Activated CD8-positive, alpha-beta T cell treated with anti-CD3 and anti-CD28 coated beads for 36 hours (primary cell): ENCODE results near the gene TMEM235. TPM values are rescaled to one million over a fixed set of nuclear protein-coding genes. Genes with fewer than 3 reads are reported as not detected.

Experiments used
- ATAC-seq: fragments of 200-7000 bp; cut with Tn5 transposase; one replicate; pipeline ENCODE4 v1.10.0; 2021; ENCODE audit warnings: mild to moderate bottlenecking, moderate library complexity
- CTCF ChIA-PET: fragments of 350-600 bp; sonication (Branson Sonifier 250); formaldehyde crosslinking; loops from one replicate; lab custom pipeline; 2021; ENCODE audit warnings: antibody characterized with exemption; lab: Charles Lee
- POLR2A ChIA-PET: fragments of 350-600 bp; sonication (Branson Sonifier 250); formaldehyde crosslinking; loops from one replicate; lab custom pipeline; 2021; ENCODE audit warnings: antibody characterized with exemption; lab: Charles Lee
- DNase-seq: peaks from one replicate; pipeline ENCODE4 v3.0.0-alpha.2; 2020
- H3K27ac Mint-ChIP-seq: one replicate; pipeline ENCODE4 v1.8.0; 2021; ENCODE audit warnings: mild to moderate bottlenecking, mixed read lengths
- H3K27me3 Mint-ChIP-seq: one replicate; pipeline ENCODE4 v1.8.0; 2021; ENCODE audit warnings: mixed read lengths
- H3K36me3 Mint-ChIP-seq: one replicate; pipeline ENCODE4 v1.8.0; 2021; ENCODE audit warnings: low read depth, mixed read lengths
- H3K4me1 Mint-ChIP-seq: one replicate; pipeline ENCODE4 v1.8.0; 2021; ENCODE audit warnings: low read depth, mixed read lengths
- H3K4me3 Mint-ChIP-seq: one replicate; pipeline ENCODE4 v1.8.0; 2021; ENCODE audit warnings: mild to moderate bottlenecking, moderate library complexity, mixed read lengths
- H3K9me3 Mint-ChIP-seq: one replicate; pipeline ENCODE4 v1.8.0; 2021; ENCODE audit warnings: mixed read lengths
- CTCF ChIP-seq: fragments of 200-600 bp; IDR thresholded peaks from one replicate; pipeline ENCODE4 v1.8.0; 2022; ENCODE audit warnings: antibody characterized with exemption, mild to moderate bottlenecking
- intact Hi-C: fragments of 100-400 bp; cut with micrococcal nuclease; formaldehyde crosslinking; loops from one replicate; pipeline ENCODE4 v1.10.0; 2022
- total RNA-seq, 2 experiments: library from RNA; stranded (reverse); gene quantifications; one replicate each; pipeline ENCODE4 v1.2.3, GENCODE V29; 2021

The TMEM235 gene
- total RNA-seq, 2 experiments from 2014 or later: not detected

GRCh38 chr17:78214016-78214705, 17.3 kb upstream of the TMEM235 start, which contains the start of gene BIRC5:
Gene BIRC5 (plus strand): TSS chr17:78214253. CDS start chr17:78214317, 64 bp downstream.
- H3K36me3 Mint-ChIP-seq: peaks cover 24% of the 10 kb centered on the region
- intact Hi-C loops: no loop called here
- POLR2A ChIA-PET: interaction anchor here (0.6 to 1.4 kb wide), 5 partner anchors 10 to 829 kb away, joined by 3 to 4 read pairs (median 3); no protein-coding TSS in a partner anchor
- H3K27ac Mint-ChIP-seq: peak within 1 kb of the TSS; percentile 87
- H3K4me1 Mint-ChIP-seq: peaks cover 9% of the 10 kb centered on the region
- H3K4me3 Mint-ChIP-seq: peak within 1 kb of the TSS; percentile 96
- peak; percentile 96 for DNase-seq
- H3K27me3 Mint-ChIP-seq: no peaks in the 10 kb centered on the region
- no peaks in the 10 kb centered on the region for H3K9me3 Mint-ChIP-seq
- CTCF ChIA-PET: interaction anchor here (1.1 to 2.0 kb wide), 3 partner anchors 37 to 283 kb away, joined by 3 to 10 read pairs (median 7); no protein-coding TSS in a partner anchor
- no peak for TF ChIP-seq CTCF
- ATAC-seq: peak; percentile 100

- no peak for ATAC-seq
- peaks cover 29% of the 10 kb centered on the region for H3K36me3 Mint-ChIP-seq
- intact Hi-C loops: no loop called here
- ChIA-PET POLR2A (interaction anchor here (0.6 to 1.4 kb wide), 3 partner anchors 10 to 829 kb away, joined by 3 read pairs; no protein-coding TSS in a partner anchor), CTCF (interaction anchor here (1.0 to 2.0 kb wide), 4 partner anchors 36 to 282 kb away, joined by 3 to 10 read pairs (median 5); no protein-coding TSS in a partner anchor)
- H3K9me3 Mint-ChIP-seq: no peaks in the 10 kb centered on the region
- H3K4me1 Mint-ChIP-seq: peaks cover 9% of the 10 kb centered on the region
- H3K4me3 Mint-ChIP-seq: peak overlapping the region; percentile 96
- H3K27me3 Mint-ChIP-seq: no peaks in the 10 kb centered on the region
- peak overlapping the region; percentile 87 for H3K27ac Mint-ChIP-seq
- no peak for TF ChIP-seq CTCF
- DNase-seq: no peak
These were observed 16.7 kb upstream of the TMEM235 start for GRCh38 chr17:78214706-78215061.

GRCh38 chr17:78219396-78220150, 11.9 kb upstream of the TMEM235 start:
- CTCF ChIA-PET: no interaction called here

GRCh38 chr17:78223061-78223460, 8.4 kb upstream of the TMEM235 start:
- Mint-ChIP-seq H3K9me3 (no peaks in the 10 kb centered on the region), H3K27ac (no peak overlapping the region), H3K27me3 (peaks cover 9% of the 10 kb centered on the region), H3K4me1 (peaks cover 3% of the 10 kb centered on the region), H3K36me3 (peaks cover 45% of the 10 kb centered on the region), H3K4me3 (no peak overlapping the region)
- intact Hi-C loops: no loop called here
- TF ChIP-seq CTCF: no peak
- CTCF ChIA-PET: interaction anchor here (1.1 to 1.8 kb wide), 2 partner anchors 26 to 138 kb away, joined by 4 read pairs; no protein-coding TSS in a partner anchor
- DNase-seq: no peak
- POLR2A ChIA-PET: interaction anchor here (1.6 kb wide), 1 partner anchor 54 kb away, joined by 4 read pairs; no protein-coding TSS in a partner anchor
- ATAC-seq: no peak

More at GRCh38 chr17:78219396-78220150, 11.9 kb upstream of the TMEM235 start:
- no peak for DNase-seq
- H3K9me3 Mint-ChIP-seq: no peaks in the 10 kb centered on the region
- peaks cover 4% of the 10 kb centered on the region for H3K4me1 Mint-ChIP-seq
- POLR2A ChIA-PET: interaction anchor here (0.9 kb wide), 1 partner anchor 24 kb away, joined by 5 read pairs; no protein-coding TSS in a partner anchor
- TF ChIP-seq CTCF: no peak
- no peaks in the 10 kb centered on the region for H3K27me3 Mint-ChIP-seq
- H3K27ac Mint-ChIP-seq: no peak overlapping the region
- no peak overlapping the region for H3K4me3 Mint-ChIP-seq
- H3K36me3 Mint-ChIP-seq: peaks cover 54% of the 10 kb centered on the region
- intact Hi-C loops: no loop called here
- no peak for ATAC-seq
